K562 (cell line): ENCODE results near the gene MYOCD.

Experiments
- C11orf30 ChIP-seq: fragments of 450-650 bp; IDR thresholded peaks from 2 replicates; pipeline ENCODE4 v1.6.1; 2016; ENCODE audit warnings: low read depth, mild to moderate bottlenecking
- ELF4 ChIP-seq: fragments of 450-650 bp; formaldehyde crosslinking; IDR thresholded peaks from 2 replicates; pipeline ENCODE4 v1.4.0; 2022; ENCODE audit warnings: missing genetic modification characterization
- EZH2 ChIP-seq: IDR thresholded peaks from 2 replicates; pipeline ENCODE4 v1.6.1; 2012; ENCODE audit warnings: low read depth, mild to moderate bottlenecking, inconsistent platforms, low read length, borderline replicate concordance
- HMG20B ChIP-seq: fragments of 250-450 bp; sonication (Bioruptor Pico); IDR thresholded peaks from 2 replicates; pipeline ENCODE4 v1.5.0; 2021; ENCODE audit warnings: mild to moderate bottlenecking
- JUNB ChIP-seq: fragments of 450-650 bp; formaldehyde crosslinking; conservative IDR thresholded peaks from 2 replicates; pipeline ENCODE4 v1.4.0; 2020; ENCODE audit warnings: mild to moderate bottlenecking
- MAFF ChIP-seq: IDR thresholded peaks from 2 replicates; pipeline ENCODE4 v1.6.1; 2012; ENCODE audit warnings: low read length, improper control_type of control experiment
- MTA1 ChIP-seq: fragments of 450-650 bp; IDR thresholded peaks from 2 replicates; pipeline ENCODE4 v1.6.1; 2017; ENCODE audit warnings: borderline replicate concordance
- SP1 ChIP-seq: sonication (generic); formaldehyde crosslinking; IDR thresholded peaks from 2 replicates; pipeline ENCODE4 v1.8.1; 2022; ENCODE audit warnings: mild to moderate bottlenecking, missing genetic modification reagents
- USF1 ChIP-seq: sonication (generic); formaldehyde crosslinking; IDR thresholded peaks from 2 replicates; pipeline ENCODE4 v1.9.0; 2022; ENCODE audit warnings: mild to moderate bottlenecking, missing genetic modification reagents
- ZBED1 ChIP-seq: IDR thresholded peaks from 2 replicates; pipeline ENCODE4 v1.6.1; 2014
- ZNF324 ChIP-seq: fragments of 250-450 bp; sonication (Bioruptor Pico); IDR thresholded peaks from 2 replicates; pipeline ENCODE4 v1.4.0; 2020; ENCODE audit warnings: mild to moderate bottlenecking
- ZNF639 ChIP-seq, 2 experiments: fragments of 200-800 bp in 1 of 2; sonication (Bioruptor generic) in 1 of 2; sonication (generic) in 1 of 2; formaldehyde crosslinking in 1 of 2; IDR thresholded peaks in 1 of 2; conservative IDR thresholded peaks in 1 of 2; 2 replicates each; pipeline versions ENCODE4 v1.5.0 to v1.6.1; 2016 to 2020; ENCODE audit warnings: missing compliant biosample characterization in 1 of 2, missing genetic modification characterization in 1 of 2, missing genetic modification reagents in 1 of 2

GRCh38 chr17:12664894-12665262 is 812 bp upstream of the MYOCD start:
- no peak for TF ChIP-seq MTA1
- no peak for TF ChIP-seq JUNB (CRISPR knock-in tag)
- TF ChIP-seq ELF4 (CRISPR knock-in tag): no peak
- no peak for TF ChIP-seq HMG20B (CRISPR knock-in tag)
- TF ChIP-seq ZBED1: no peak
- TF ChIP-seq ZNF324 (CRISPR knock-in tag): no peak
- TF ChIP-seq C11orf30: no peak
- no peak for TF ChIP-seq ZNF639 (CRISPR knock-in tag; conservative IDR thresholded peaks at IDR 0.05 in 1 of 2, IDR thresholded peaks at IDR 0.05 in 1 of 2)
- TF ChIP-seq USF1: no peak
- no peak for TF ChIP-seq SP1 (CRISPR knock-in tag)
- TF ChIP-seq EZH2: no peak
- no peak for TF ChIP-seq MAFF
